Measurements from ENCODE around the gene CYTH1. TPM values are rescaled to one million over a fixed set of nuclear protein-coding genes. Genes with fewer than 3 reads are reported as not detected.

The CYTH1 gene
- total RNA-seq, 2 experiments from 2014 or later = 145 to 149 TPM

DNA sequence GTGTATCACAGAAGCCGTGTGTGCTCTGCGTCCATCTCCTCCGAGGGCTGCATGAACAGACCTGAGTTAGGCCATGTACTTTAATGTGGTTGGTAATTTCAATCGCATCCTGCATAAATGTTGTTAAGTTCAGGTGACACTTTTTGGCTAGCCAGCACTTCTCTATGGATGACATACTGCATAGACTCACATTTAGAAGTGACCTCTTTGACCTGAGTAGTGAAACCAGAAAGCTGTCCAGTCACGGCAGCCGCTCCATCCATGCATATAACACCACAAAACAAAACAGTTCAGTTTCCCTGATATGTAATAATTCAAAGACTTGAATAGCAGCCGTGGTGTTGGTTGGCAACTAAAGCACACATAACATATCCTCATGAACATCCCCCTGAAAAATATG lies 94.1 kb downstream of the CYTH1 start:
- H3K36me3 Mint-ChIP-seq (ENCODE audit: low read depth) = peaks cover 37% of the 10 kb centered on the region
- H3K4me3 Mint-ChIP-seq = no peak overlapping the region
- H3K4me1 Mint-ChIP-seq (ENCODE audit: low read depth) = peaks cover 2% of the 10 kb centered on the region
- intact Hi-C loops (cut with micrococcal nuclease) = no loop called here
- peak overlapping the region; percentile 50 for H3K27ac Mint-ChIP-seq
- no peaks in the 10 kb centered on the region for H3K9me3 Mint-ChIP-seq
- no peaks in the 10 kb centered on the region for H3K27me3 Mint-ChIP-seq (ENCODE audit: low read depth)
- CTCF ChIA-PET = interaction anchor here (1.0 kb wide), 1 partner anchor 13 kb away, joined by 4 read pairs; no protein-coding TSS in a partner anchor
- DNase-seq = no peak

DNA sequence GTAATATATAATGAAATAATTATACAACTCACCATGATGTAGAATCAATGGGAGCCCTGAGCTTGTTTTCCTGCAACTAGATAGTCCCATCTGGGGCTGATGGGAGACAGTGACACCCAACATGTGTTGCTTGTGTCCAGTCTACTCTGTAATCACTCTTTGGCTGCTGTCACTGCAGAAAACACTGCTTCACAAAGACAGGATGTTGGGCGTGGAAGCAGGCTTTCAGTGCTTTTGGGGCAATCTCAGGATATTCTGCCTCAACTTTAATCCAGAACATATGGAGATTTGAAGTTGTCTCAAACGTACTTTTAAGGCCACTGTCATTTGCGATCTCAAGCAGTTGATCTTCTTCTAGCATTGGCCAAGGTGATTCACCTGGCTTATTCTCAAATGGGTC lies 94.9 kb downstream of the CYTH1 start:
- Mint-ChIP-seq H3K4me3 (no peak overlapping the region), H3K27ac (no peak overlapping the region), H3K36me3 (ENCODE audit: low read depth) (peaks cover 32% of the 10 kb centered on the region), H3K4me1 (ENCODE audit: low read depth) (peaks cover 2% of the 10 kb centered on the region), H3K27me3 (ENCODE audit: low read depth) (no peaks in the 10 kb centered on the region), H3K9me3 (no peaks in the 10 kb centered on the region)
- no peak for DNase-seq
- intact Hi-C loops (cut with micrococcal nuclease) = no loop called here
- CTCF ChIA-PET = no interaction called here

DNA sequence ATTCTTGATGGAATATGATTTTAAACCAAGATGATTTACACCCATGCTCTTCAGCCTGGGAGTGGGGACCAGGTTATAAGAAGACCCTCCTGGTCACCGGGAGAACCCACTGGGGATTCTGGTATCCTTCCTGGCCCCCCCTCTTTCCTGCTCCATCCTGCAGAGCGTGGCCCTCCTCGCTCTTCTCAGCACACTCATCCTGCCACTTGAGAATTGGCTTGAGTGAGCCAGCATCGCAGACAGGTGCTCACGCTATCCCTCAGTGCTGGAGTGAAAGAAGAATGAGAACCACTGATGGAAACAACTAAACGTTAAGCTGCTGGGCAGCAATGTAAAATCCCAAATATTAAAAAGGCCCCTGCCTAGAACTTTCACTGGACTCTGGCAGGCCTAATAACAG lies 98.0 kb downstream of the CYTH1 start:
- intact Hi-C loops (cut with micrococcal nuclease) = no loop called here
- Mint-ChIP-seq H3K4me1 (ENCODE audit: low read depth) (peaks cover 2% of the 10 kb centered on the region), H3K27me3 (ENCODE audit: low read depth) (no peaks in the 10 kb centered on the region), H3K4me3 (no peak overlapping the region), H3K36me3 (ENCODE audit: low read depth) (peaks cover 28% of the 10 kb centered on the region), H3K9me3 (no peaks in the 10 kb centered on the region), H3K27ac (no peak overlapping the region)
- DNase-seq = no peak
- CTCF ChIA-PET = no interaction called here

DNA sequence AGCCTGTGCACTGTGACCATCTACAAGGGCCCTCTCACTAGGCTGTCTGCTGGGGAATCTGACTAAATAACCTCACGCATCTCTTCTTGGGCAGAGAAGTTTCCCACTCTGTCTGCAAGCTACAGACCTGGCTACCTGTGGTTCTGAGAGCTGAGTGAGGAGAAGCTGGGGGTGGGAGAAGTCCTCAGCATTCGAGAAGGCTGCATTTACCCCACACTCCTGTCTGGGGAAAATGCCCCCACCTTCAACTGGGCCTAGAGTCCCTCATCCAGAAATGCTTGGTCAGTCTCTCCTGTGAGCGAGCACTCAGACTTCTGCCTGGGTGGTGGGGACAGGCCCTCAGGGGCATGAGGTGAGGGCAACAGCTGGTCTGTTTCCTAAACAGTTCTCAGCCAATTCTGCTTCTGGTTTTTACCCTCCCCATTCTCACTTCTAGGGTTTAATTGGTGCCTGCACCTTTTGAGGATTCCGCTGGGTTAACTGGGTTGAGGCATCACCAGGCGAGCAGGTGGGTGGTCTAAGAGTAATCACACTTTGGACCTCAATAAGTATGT lies 98.6 kb downstream of the CYTH1 start:
- Mint-ChIP-seq H3K27ac (peak overlapping the region; percentile 48), H3K4me3 (no peak overlapping the region), H3K4me1 (ENCODE audit: low read depth) (peaks cover 2% of the 10 kb centered on the region), H3K27me3 (ENCODE audit: low read depth) (no peaks in the 10 kb centered on the region), H3K9me3 (no peaks in the 10 kb centered on the region), H3K36me3 (ENCODE audit: low read depth) (peaks cover 27% of the 10 kb centered on the region)
- intact Hi-C loops (cut with micrococcal nuclease) = no loop called here
- no peak for DNase-seq
- CTCF ChIA-PET = no interaction called here

DNA sequence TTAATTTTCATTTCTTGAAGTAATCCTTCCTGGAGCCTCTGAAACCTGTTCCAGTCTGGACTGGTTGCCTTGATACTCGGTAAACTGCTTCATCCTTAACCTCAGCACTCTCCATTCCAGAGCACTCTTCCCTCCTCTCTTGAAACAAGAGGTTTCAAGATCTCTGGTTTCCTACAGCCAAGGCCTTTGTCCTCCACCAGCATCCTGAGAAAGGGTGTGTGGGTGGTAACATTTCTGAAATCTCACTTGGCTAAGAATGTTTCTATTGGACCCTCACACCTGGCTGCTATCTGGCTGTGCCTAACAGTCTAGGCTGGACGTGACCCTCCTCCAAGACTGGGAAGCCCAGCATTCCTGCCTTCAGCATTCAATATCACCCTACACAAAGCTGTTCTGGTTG lies 99.7 kb downstream of the CYTH1 start:
- Mint-ChIP-seq H3K4me1 (ENCODE audit: low read depth) (peaks cover 2% of the 10 kb centered on the region), H3K4me3 (no peak overlapping the region), H3K27ac (peak overlapping the region; percentile 36), H3K36me3 (ENCODE audit: low read depth) (peaks cover 22% of the 10 kb centered on the region), H3K9me3 (no peaks in the 10 kb centered on the region), H3K27me3 (ENCODE audit: low read depth) (no peaks in the 10 kb centered on the region)
- intact Hi-C loops (cut with micrococcal nuclease) = no loop called here
- no peak for DNase-seq
- CTCF ChIA-PET = no interaction called here

DNA sequence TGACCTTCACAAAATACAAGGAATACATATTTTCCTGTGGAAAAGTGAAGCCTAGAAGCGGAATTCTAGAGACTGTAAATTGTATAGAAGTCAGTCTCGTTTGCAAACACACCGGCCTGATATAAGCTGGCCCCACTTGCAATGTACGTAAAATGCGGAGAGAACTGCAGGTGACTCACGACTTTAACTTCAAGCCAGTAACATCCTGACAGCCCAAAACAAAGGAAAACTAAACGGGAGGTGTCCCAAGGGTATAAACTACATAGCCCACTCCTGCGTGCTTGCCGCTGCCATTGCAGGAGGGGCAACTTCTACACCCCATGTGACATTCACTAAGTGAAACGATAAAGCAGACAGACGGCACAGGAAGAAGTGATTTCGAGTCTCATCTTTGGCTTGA lies 101.6 kb downstream of the CYTH1 start:
- CTCF ChIA-PET = no interaction called here
- H3K4me3 Mint-ChIP-seq = no peak overlapping the region
- H3K4me1 Mint-ChIP-seq (ENCODE audit: low read depth) = no peaks in the 10 kb centered on the region
- no peaks in the 10 kb centered on the region for H3K9me3 Mint-ChIP-seq
- intact Hi-C loops (cut with micrococcal nuclease) = no loop called here
- DNase-seq = no peak
- no peak overlapping the region for H3K27ac Mint-ChIP-seq
- H3K36me3 Mint-ChIP-seq (ENCODE audit: low read depth) = peaks cover 26% of the 10 kb centered on the region
- no peaks in the 10 kb centered on the region for H3K27me3 Mint-ChIP-seq (ENCODE audit: low read depth)

DNA sequence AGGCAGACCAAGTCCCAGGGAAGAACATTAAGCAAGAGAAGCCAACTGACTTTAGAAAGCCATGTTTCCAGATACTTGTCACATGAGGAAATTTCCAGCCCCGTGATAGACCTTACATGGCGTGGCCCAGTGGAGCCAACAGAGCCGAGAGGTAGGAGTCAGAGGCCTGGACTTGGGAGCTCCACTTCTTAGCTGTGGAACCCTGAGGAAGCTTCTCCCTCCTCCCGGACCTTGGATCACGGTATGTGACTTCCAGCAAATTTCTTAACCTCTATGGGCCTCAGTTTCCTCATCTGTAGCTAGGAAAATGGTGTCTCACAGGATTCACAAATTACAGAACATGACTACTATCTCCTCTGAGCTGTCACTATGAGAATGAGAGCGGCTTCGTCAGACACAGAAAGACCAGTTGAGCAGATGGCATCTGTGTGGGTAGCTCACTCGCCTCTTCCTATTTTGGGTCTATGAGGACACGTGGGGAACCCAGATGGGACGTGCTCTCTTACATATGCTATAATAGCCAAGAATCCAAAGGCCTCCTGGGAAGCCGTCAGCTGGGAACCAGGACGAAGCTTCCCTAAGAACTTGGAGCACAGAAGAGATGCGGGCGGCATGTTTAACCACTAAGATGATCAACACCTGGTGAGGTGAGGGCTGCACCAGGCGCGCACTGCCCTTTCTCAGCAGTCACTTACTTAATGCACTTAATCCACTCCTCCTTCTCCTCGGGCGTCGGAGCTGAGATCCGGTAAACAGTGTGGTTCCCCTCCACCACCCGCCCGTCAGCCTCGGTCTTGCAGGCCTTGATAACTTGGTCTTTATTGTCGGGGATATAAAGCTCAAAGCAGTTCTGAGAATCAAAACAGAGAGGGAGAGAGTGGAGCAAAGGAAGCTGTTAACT lies 102.3 kb downstream of the CYTH1 start:
- no peak overlapping the region for H3K4me3 Mint-ChIP-seq
- intact Hi-C loops (cut with micrococcal nuclease) = no loop called here
- H3K4me1 Mint-ChIP-seq (ENCODE audit: low read depth) = no peaks in the 10 kb centered on the region
- no peaks in the 10 kb centered on the region for H3K27me3 Mint-ChIP-seq (ENCODE audit: low read depth)
- H3K27ac Mint-ChIP-seq = no peak overlapping the region
- CTCF ChIA-PET = no interaction called here
- H3K9me3 Mint-ChIP-seq = no peaks in the 10 kb centered on the region
- no peak for DNase-seq
- H3K36me3 Mint-ChIP-seq (ENCODE audit: low read depth) = peaks cover 28% of the 10 kb centered on the region

DNA sequence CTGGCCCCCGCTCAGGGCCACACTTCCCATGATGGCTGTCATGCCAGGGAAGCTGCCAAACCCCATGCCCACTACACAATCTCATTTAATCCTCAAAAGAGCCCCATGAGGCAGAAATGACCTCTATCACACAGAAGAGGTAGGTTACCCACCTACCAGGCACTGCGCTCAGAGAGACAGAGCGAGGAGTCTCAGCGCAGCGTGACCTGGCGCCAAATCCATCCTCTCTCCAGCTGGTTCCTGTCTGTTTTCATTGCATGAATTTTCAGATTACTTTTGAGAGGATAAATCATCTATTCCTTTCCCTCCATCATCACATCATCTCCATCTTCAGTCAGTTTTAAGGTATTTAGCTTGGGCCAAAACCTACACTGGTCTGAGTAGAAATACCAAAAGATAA lies 103.4 kb downstream of the CYTH1 start:
- CTCF ChIA-PET = no interaction called here
- Mint-ChIP-seq H3K27ac (peak overlapping the region; percentile 66), H3K36me3 (ENCODE audit: low read depth) (peaks cover 31% of the 10 kb centered on the region), H3K9me3 (no peaks in the 10 kb centered on the region), H3K4me1 (ENCODE audit: low read depth) (no peaks in the 10 kb centered on the region), H3K27me3 (ENCODE audit: low read depth) (no peaks in the 10 kb centered on the region), H3K4me3 (no peak overlapping the region)
- DNase-seq = no peak
- intact Hi-C loops (cut with micrococcal nuclease) = no loop called here

DNA sequence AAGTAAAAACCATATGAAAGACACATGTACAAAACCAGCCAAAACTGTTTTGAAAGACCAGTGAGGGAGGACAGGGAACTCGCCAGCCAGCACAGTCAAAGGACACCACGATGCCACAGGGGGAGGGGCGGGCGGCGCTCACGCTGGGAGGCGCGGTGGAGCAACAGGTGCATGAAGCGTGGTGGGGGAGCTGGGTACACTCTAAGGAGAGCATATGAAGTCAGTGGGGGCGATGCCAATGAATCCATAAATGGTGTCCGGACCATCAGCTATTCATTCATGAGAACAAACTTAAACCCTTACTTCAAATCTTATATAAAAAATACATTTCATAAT lies 103.9 kb downstream of the CYTH1 start:
- Mint-ChIP-seq H3K36me3 (ENCODE audit: low read depth) (peaks cover 34% of the 10 kb centered on the region), H3K9me3 (no peaks in the 10 kb centered on the region), H3K4me3 (no peak overlapping the region), H3K27me3 (ENCODE audit: low read depth) (no peaks in the 10 kb centered on the region), H3K4me1 (ENCODE audit: low read depth) (no peaks in the 10 kb centered on the region), H3K27ac (no peak overlapping the region)
- intact Hi-C loops (cut with micrococcal nuclease) = no loop called here
- no peak for DNase-seq
- CTCF ChIA-PET = no interaction called here

DNA sequence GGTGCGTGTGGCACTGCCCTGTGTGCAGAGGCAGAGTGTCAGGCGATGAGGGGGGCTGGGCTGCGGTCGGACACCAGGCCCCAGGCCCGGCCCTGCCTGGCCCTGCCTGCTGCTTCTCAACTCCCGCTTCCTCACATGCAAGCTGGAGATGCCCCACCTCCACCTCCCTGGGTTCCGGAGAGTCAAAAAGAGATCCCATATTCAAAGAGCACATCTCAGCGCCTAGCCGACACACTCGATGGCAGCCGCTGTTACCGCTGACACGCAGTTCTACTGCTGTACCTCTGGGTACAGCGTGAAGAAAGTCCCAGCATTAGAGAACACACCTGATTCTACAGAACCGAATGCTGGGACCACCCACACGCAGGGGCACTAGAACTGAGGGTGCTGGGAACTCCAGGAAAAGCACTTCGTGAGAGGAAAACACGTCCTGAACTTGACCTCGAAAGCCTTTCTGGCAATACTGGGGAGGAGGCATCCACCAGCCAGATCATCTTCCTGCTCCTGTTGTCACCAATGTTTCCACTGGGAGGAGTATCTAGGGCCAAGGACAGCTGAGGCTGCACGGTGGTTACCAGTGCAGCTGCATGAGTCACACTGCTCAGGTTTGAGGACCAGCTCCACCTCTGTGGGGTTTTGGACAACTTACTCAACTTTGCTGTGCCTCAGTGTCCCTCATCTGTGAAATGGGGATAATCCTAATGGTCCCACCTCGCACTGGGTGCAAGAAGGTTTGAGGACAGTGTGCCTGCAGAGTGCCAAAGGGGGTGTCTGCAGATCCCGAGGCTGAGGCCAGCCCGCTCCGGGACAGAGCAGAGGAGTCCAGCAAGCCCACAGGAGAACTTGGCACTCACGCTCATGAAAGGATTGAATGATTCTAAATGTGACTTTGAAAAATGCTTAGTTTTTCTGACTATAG lies 104.5 kb downstream of the CYTH1 start:
- H3K36me3 Mint-ChIP-seq (ENCODE audit: low read depth) = peaks cover 34% of the 10 kb centered on the region
- H3K4me3 Mint-ChIP-seq = no peak overlapping the region
- no peaks in the 10 kb centered on the region for H3K9me3 Mint-ChIP-seq
- no peaks in the 10 kb centered on the region for H3K27me3 Mint-ChIP-seq (ENCODE audit: low read depth)
- H3K4me1 Mint-ChIP-seq (ENCODE audit: low read depth) = no peaks in the 10 kb centered on the region
- intact Hi-C loops (cut with micrococcal nuclease) = no loop called here
- CTCF ChIA-PET = no interaction called here
- no peak for DNase-seq
- peak overlapping the region; percentile 56 for H3K27ac Mint-ChIP-seq

DNA sequence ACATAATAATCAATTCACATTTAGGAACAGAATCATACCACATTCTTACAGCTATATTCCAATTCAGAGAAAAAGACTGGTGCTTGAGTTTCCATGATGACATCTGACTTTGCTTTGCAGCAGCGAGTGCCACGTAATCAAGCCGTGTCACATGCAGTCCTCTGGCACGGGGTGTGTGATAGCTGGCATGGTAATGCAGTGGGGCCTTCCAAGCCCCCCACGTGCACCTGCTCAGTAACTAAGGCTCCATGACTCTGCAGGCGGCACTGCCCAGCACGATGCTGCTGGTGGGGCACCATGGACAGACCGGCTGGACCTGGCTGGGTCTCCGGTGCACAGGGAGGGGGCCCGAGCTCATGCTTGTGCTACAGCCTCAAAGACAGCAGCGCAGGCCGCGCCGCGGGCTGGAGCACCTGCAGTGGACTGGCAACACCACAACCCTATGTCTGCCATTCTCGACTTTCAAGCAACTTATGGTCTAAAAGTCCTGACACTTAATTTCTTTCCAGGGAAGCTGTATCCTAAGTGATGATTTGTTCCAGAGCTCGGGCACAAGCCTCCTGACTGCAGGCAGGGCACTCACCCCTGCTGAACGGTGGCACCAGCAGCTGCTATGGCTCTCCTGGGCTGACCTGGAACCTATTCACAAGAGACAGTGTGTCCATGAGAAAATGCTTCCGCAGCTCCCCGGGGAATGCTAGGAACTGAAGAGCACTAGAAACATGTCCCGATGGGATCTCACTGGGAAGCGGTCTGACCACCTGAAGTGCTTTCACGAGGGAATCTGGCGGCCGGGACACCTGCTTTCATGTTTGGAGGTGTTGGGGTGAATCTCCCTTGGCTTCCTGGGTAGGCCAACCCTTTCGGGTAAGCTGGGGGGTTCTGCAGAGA lies 105.4 kb downstream of the CYTH1 start:
- Mint-ChIP-seq H3K4me1 (ENCODE audit: low read depth) (no peaks in the 10 kb centered on the region), H3K36me3 (ENCODE audit: low read depth) (peaks cover 30% of the 10 kb centered on the region), H3K27me3 (ENCODE audit: low read depth) (no peaks in the 10 kb centered on the region), H3K27ac (no peak overlapping the region), H3K4me3 (no peak overlapping the region), H3K9me3 (no peaks in the 10 kb centered on the region)
- DNase-seq = no peak
- CTCF ChIA-PET = no interaction called here
- intact Hi-C loops (cut with micrococcal nuclease) = no loop called here

DNA sequence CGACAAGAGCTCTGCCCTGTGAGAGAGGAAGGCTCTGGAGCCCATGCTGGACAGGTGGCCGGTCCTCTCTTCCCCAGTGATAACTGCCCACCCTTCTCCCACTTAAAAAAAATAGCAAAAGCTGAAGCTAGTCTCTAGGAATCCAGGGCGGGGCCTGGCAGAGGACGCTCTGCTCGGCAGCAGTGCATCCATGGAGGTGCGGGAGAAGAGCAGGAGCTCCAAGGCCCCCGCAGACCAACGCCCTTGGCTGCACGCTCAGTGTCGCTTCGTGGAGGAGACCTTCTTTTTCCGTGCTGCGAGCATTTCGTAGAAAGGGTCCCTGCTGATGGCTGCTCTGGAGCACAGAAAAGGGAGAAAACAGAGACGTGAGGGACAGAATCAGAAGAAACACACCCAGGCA lies 106.2 kb downstream of the CYTH1 start:
- H3K9me3 Mint-ChIP-seq = no peaks in the 10 kb centered on the region
- H3K27me3 Mint-ChIP-seq (ENCODE audit: low read depth) = no peaks in the 10 kb centered on the region
- H3K27ac Mint-ChIP-seq = peak overlapping the region; percentile 26
- intact Hi-C loops (cut with micrococcal nuclease) = no loop called here
- H3K36me3 Mint-ChIP-seq (ENCODE audit: low read depth) = peaks cover 30% of the 10 kb centered on the region
- no peak overlapping the region for H3K4me3 Mint-ChIP-seq
- DNase-seq = no peak
- CTCF ChIA-PET = interaction anchor here (0.9 kb wide), 1 partner anchor 13 kb away, joined by 4 read pairs; no protein-coding TSS in a partner anchor
- no peaks in the 10 kb centered on the region for H3K4me1 Mint-ChIP-seq (ENCODE audit: low read depth)

Measured in activated naive CD4-positive, alpha-beta T cell treated with anti-CD3 and anti-CD28 coated beads for 36 hours (primary cell).